Osteoblast (primary cell): Measurements from ENCODE around the gene PIK3R6. TPM values are rescaled to one million over a fixed set of nuclear protein-coding genes. Genes with fewer than 3 reads are reported as not detected.

Experiments used
- DNase-seq: peaks from one replicate; pipeline ENCODE4 v3.0.0; 2011; ENCODE audit warnings: low spot score, mixed read lengths; ENCODE audit not compliant: insufficient read length; ENCODE audit errors: missing footprints
- H2AFZ ChIP-seq: 2 replicates; pipeline ENCODE4 v1.6.0; 2011; ENCODE audit warnings: mild to moderate bottlenecking, low read length
- H3K27ac ChIP-seq: 2 replicates; pipeline ENCODE4 v1.5.1; 2011; ENCODE audit warnings: mild to moderate bottlenecking, low read depth, low read length, moderate library complexity
- H3K27me3 ChIP-seq: 2 replicates; pipeline ENCODE4 v1.6.0; 2012; ENCODE audit warnings: mild to moderate bottlenecking, control low read depth, inconsistent platforms, low read length, moderate library complexity; ENCODE audit not compliant: insufficient read depth
- H3K36me3 ChIP-seq: 2 replicates; pipeline ENCODE4 v1.5.1; 2011; ENCODE audit warnings: mild to moderate bottlenecking, low read length, control low read depth, moderate library complexity; ENCODE audit not compliant: insufficient read depth
- H3K4me1 ChIP-seq: 2 replicates; pipeline ENCODE4 v1.5.1; 2011; ENCODE audit warnings: mild to moderate bottlenecking, low read length, control low read depth, moderate library complexity; ENCODE audit not compliant: insufficient read depth
- H3K4me2 ChIP-seq: 2 replicates; pipeline ENCODE4 v1.6.0; 2011; ENCODE audit warnings: mild to moderate bottlenecking, low read length; ENCODE audit not compliant: insufficient read depth
- H3K4me3 ChIP-seq: fragments of 200-600 bp; sonication (generic); 3 replicates; pipeline ENCODE4 v1.5.1; 2012; ENCODE audit warnings: mild to moderate bottlenecking, low read length, inconsistent platforms; ENCODE audit not compliant: insufficient read depth
- H3K79me2 ChIP-seq: 2 replicates; pipeline ENCODE4 v1.6.0; 2012; ENCODE audit warnings: mild to moderate bottlenecking, low read length, control low read depth, inconsistent platforms; ENCODE audit not compliant: insufficient read depth
- H3K9me3 ChIP-seq: 2 replicates; pipeline ENCODE4 v1.5.1; 2011; ENCODE audit warnings: low read depth, low read length, control low read depth
- H4K20me1 ChIP-seq: 2 replicates; pipeline ENCODE4 v1.6.0; 2012; ENCODE audit warnings: mild to moderate bottlenecking, low read length, control low read depth; ENCODE audit not compliant: insufficient read depth
- CTCF ChIP-seq: IDR thresholded peaks from 2 replicates; pipeline ENCODE4 v1.5.1; 2011; ENCODE audit warnings: mild to moderate bottlenecking, low read depth, low read length, moderate library complexity; ENCODE audit errors: extremely low read depth
- total RNA-seq: library from RNA; depleted of rRNA; stranded (reverse); fragments of >200 nt; gene quantifications from 2 replicates; pipeline ENCODE4 v1.2.3, GENCODE V29; 2012

PIK3R6 gene
- total RNA-seq, 1 donor, result not detected

- H2AFZ ChIP-seq, result no peak overlapping the region
- H3K4me2 ChIP-seq, result no peak overlapping the region
- no peaks in the 10 kb centered on the region for H3K36me3 ChIP-seq
- no peaks in the 10 kb centered on the region for H3K9me3 ChIP-seq
- DNase-seq, result no peak
- H3K27ac ChIP-seq, result no peak overlapping the region
- no peak overlapping the region for H3K4me3 ChIP-seq
- H4K20me1 ChIP-seq, result no peaks in the 10 kb centered on the region
- no peak for TF ChIP-seq CTCF
- H3K27me3 ChIP-seq, result peaks cover 7% of the 10 kb centered on the region
- no peaks in the 10 kb centered on the region for H3K79me2 ChIP-seq
- H3K4me1 ChIP-seq, result no peaks in the 10 kb centered on the region
These were observed 114.1 kb downstream of the PIK3R6 start for GRCh38 chr17:8753136-8753975.

Other genes starting within 250 kb of the PIK3R6 start
- 40.9 and 41.5 TPM in 2 replicates for gene MYH10, start 236.9 kb downstream of the PIK3R6 start, total RNA-seq
- 0.36 TPM in 1 of 2 replicates, not detected in the other for gene CCDC42, start 122.8 kb downstream of the PIK3R6 start, total RNA-seq
- not detected in 2 replicates for gene SPDYE4, start 109.1 kb downstream of the PIK3R6 start, total RNA-seq
- gene MFSD6L, start 68.3 kb downstream of the PIK3R6 start, total RNA-seq, result not detected in 2 replicates
- gene PIK3R5, start 98.0 kb upstream of the PIK3R6 start, total RNA-seq, result under 0.01 and 0.36 TPM in 2 replicates
- 0.29 and 0.36 TPM in 2 replicates for gene NTN1, start 153.8 kb upstream of the PIK3R6 start, total RNA-seq